Memory B cell (primary cell): Measurements from ENCODE around the gene FADD.
A peak's percentile ranks its signal among the peaks of the same experiment; 100 is the strongest.

Experiments
- ATAC-seq: fragments of 150-1000 bp; cut with Tn5 transposase; 2 replicates; pipeline ENCODE4 v1.10.0; 2021; ENCODE audit warnings: low read depth, mild to moderate bottlenecking, moderate library complexity
- DNase-seq, 2 donors: peaks; one replicate each; pipeline ENCODE4 v3.0.0; 2022; ENCODE audit warnings: low spot score in 2 of 2
- H3K27ac Mint-ChIP-seq: one replicate; pipeline ENCODE4 v1.8.0; 2022; ENCODE audit warnings: mild to moderate bottlenecking, moderate library complexity, mixed read lengths
- H3K27me3 Mint-ChIP-seq: one replicate; pipeline ENCODE4 v1.8.0; 2022; ENCODE audit warnings: mixed read lengths
- H3K36me3 Mint-ChIP-seq: one replicate; pipeline ENCODE4 v1.8.0; 2022; ENCODE audit warnings: mild to moderate bottlenecking, mixed read lengths
- H3K4me1 Mint-ChIP-seq: one replicate; pipeline ENCODE4 v1.8.0; 2022; ENCODE audit warnings: mixed read lengths
- H3K4me3 Mint-ChIP-seq: one replicate; pipeline ENCODE4 v1.8.0; 2022; ENCODE audit warnings: mild to moderate bottlenecking, moderate library complexity, mixed read lengths
- H3K9me3 Mint-ChIP-seq: one replicate; pipeline ENCODE4 v1.8.0; 2022; ENCODE audit warnings: mixed read lengths

Gene FADD

GRCh38 chr11:70170596-70171210, 32.4 kb upstream of the FADD start:
- Mint-ChIP-seq H3K9me3 (no peaks in the 10 kb centered on the region), H3K27ac (no peak overlapping the region), H3K27me3 (peaks cover 7% of the 10 kb centered on the region), H3K4me3 (no peak overlapping the region), H3K4me1 (no peaks in the 10 kb centered on the region), H3K36me3 (no peaks in the 10 kb centered on the region)
- ATAC-seq (no peak), DNase-seq (no peak)

GRCh38 chr11:70173018-70173417, 30.1 kb upstream of the FADD start:
- H3K27ac Mint-ChIP-seq, result no peak overlapping the region

GRCh38 chr11:70174547-70175235, 28.4 kb upstream of the FADD start:
- no peaks in the 10 kb centered on the region for H3K4me1 Mint-ChIP-seq

More at GRCh38 chr11:70173018-70173417, 30.1 kb upstream of the FADD start:
- H3K4me3 Mint-ChIP-seq, result no peak overlapping the region
- DNase-seq (no peak), ATAC-seq (no peak)
- no peaks in the 10 kb centered on the region for H3K36me3 Mint-ChIP-seq
- H3K27me3 Mint-ChIP-seq, result peaks cover 4% of the 10 kb centered on the region
- no peaks in the 10 kb centered on the region for H3K9me3 Mint-ChIP-seq
- H3K4me1 Mint-ChIP-seq, result no peaks in the 10 kb centered on the region

GRCh38 chr11:70175236-70175698, 27.8 kb upstream of the FADD start:
- ATAC-seq (no peak), DNase-seq (no peak)
- H3K4me1 Mint-ChIP-seq, result no peaks in the 10 kb centered on the region
- H3K9me3 Mint-ChIP-seq, result no peaks in the 10 kb centered on the region
- no peak overlapping the region for H3K27ac Mint-ChIP-seq
- no peak overlapping the region for H3K4me3 Mint-ChIP-seq
- no peaks in the 10 kb centered on the region for H3K27me3 Mint-ChIP-seq
- H3K36me3 Mint-ChIP-seq, result no peaks in the 10 kb centered on the region

More at GRCh38 chr11:70174547-70175235, 28.4 kb upstream of the FADD start:
- ATAC-seq (no peak), DNase-seq (no peak)
- H3K4me3 Mint-ChIP-seq, result no peak overlapping the region
- H3K27ac Mint-ChIP-seq, result no peak overlapping the region
- no peaks in the 10 kb centered on the region for H3K9me3 Mint-ChIP-seq
- no peaks in the 10 kb centered on the region for H3K27me3 Mint-ChIP-seq
- no peaks in the 10 kb centered on the region for H3K36me3 Mint-ChIP-seq

GRCh38 chr11:70176940-70177689, 26.0 kb upstream of the FADD start:
- ATAC-seq (peak; percentile 61), DNase-seq (peak; percentile 32 to 33)
- Mint-ChIP-seq H3K9me3 (no peaks in the 10 kb centered on the region), H3K27me3 (peaks cover 2% of the 10 kb centered on the region), H3K27ac (no peak overlapping the region), H3K4me1 (no peaks in the 10 kb centered on the region), H3K4me3 (no peak overlapping the region), H3K36me3 (no peaks in the 10 kb centered on the region)

- H3K27me3 Mint-ChIP-seq, result peaks cover 7% of the 10 kb centered on the region
- ATAC-seq, result no peak
- no peaks in the 10 kb centered on the region for H3K9me3 Mint-ChIP-seq
- DNase-seq, result no peak
- no peaks in the 10 kb centered on the region for H3K36me3 Mint-ChIP-seq
- H3K4me1 Mint-ChIP-seq, result no peaks in the 10 kb centered on the region
- H3K4me3 Mint-ChIP-seq, result no peak overlapping the region
- no peak overlapping the region for H3K27ac Mint-ChIP-seq
Measured at GRCh38 chr11:70180906-70181305, 22.2 kb upstream of the FADD start.

- no peaks in the 10 kb centered on the region for H3K4me1 Mint-ChIP-seq
- ATAC-seq (no peak), DNase-seq (no peak)
- H3K27ac Mint-ChIP-seq, result no peak overlapping the region
- no peaks in the 10 kb centered on the region for H3K36me3 Mint-ChIP-seq
- no peaks in the 10 kb centered on the region for H3K9me3 Mint-ChIP-seq
- peaks cover 9% of the 10 kb centered on the region for H3K27me3 Mint-ChIP-seq
- H3K4me3 Mint-ChIP-seq, result no peak overlapping the region
Measured at GRCh38 chr11:70182266-70182665, 20.8 kb upstream of the FADD start.

- no peak for DNase-seq
- no peak for ATAC-seq
- Mint-ChIP-seq H3K4me1 (no peaks in the 10 kb centered on the region), H3K4me3 (no peak overlapping the region), H3K9me3 (no peaks in the 10 kb centered on the region), H3K27ac (no peak overlapping the region), H3K27me3 (peaks cover 9% of the 10 kb centered on the region), H3K36me3 (no peaks in the 10 kb centered on the region)
Measured at GRCh38 chr11:70183032-70183431, 20.1 kb upstream of the FADD start.

GRCh38 chr11:70183483-70184176, 19.5 kb upstream of the FADD start:
- Mint-ChIP-seq H3K36me3 (no peaks in the 10 kb centered on the region), H3K27me3 (peaks cover 9% of the 10 kb centered on the region), H3K4me1 (no peaks in the 10 kb centered on the region), H3K9me3 (no peaks in the 10 kb centered on the region), H3K4me3 (no peak overlapping the region), H3K27ac (no peak overlapping the region)
- DNase-seq (no peak), ATAC-seq (no peak)

GRCh38 chr11:70184396-70184795, 18.7 kb upstream of the FADD start:
- peaks cover 9% of the 10 kb centered on the region for H3K27me3 Mint-ChIP-seq
- ATAC-seq, result no peak
- no peak for DNase-seq
- H3K4me1 Mint-ChIP-seq, result no peaks in the 10 kb centered on the region
- H3K4me3 Mint-ChIP-seq, result no peak overlapping the region
- no peaks in the 10 kb centered on the region for H3K9me3 Mint-ChIP-seq
- H3K27ac Mint-ChIP-seq, result no peak overlapping the region
- no peaks in the 10 kb centered on the region for H3K36me3 Mint-ChIP-seq

GRCh38 chr11:70185348-70186055, 17.6 kb upstream of the FADD start:
- peaks cover 10% of the 10 kb centered on the region for H3K27me3 Mint-ChIP-seq
- no peaks in the 10 kb centered on the region for H3K9me3 Mint-ChIP-seq
- H3K36me3 Mint-ChIP-seq, result no peaks in the 10 kb centered on the region
- ATAC-seq (no peak), DNase-seq (no peak)
- no peak overlapping the region for H3K4me3 Mint-ChIP-seq
- no peak overlapping the region for H3K27ac Mint-ChIP-seq
- H3K4me1 Mint-ChIP-seq, result no peaks in the 10 kb centered on the region

- no peaks in the 10 kb centered on the region for H3K4me1 Mint-ChIP-seq
- no peak for ATAC-seq
- no peaks in the 10 kb centered on the region for H3K36me3 Mint-ChIP-seq
- no peak overlapping the region for H3K4me3 Mint-ChIP-seq
- no peak for DNase-seq
- peaks cover 9% of the 10 kb centered on the region for H3K27me3 Mint-ChIP-seq
- H3K9me3 Mint-ChIP-seq, result no peaks in the 10 kb centered on the region
- H3K27ac Mint-ChIP-seq, result no peak overlapping the region
Measured at GRCh38 chr11:70186420-70186819, 16.7 kb upstream of the FADD start.

GRCh38 chr11:70186936-70187335, 16.2 kb upstream of the FADD start:
- Mint-ChIP-seq H3K4me3 (no peak overlapping the region), H3K4me1 (no peaks in the 10 kb centered on the region), H3K27ac (no peak overlapping the region), H3K9me3 (no peaks in the 10 kb centered on the region), H3K36me3 (no peaks in the 10 kb centered on the region), H3K27me3 (peaks cover 9% of the 10 kb centered on the region)
- DNase-seq (no peak), ATAC-seq (no peak)
